Effector CD4-positive, alpha-beta T cell (primary cell): ENCODE measurements around the gene DBNDD2.

Source experiments
- DNase-seq: peaks from one replicate; pipeline ENCODE4 v3.0.0-alpha.2; 2020
- total RNA-seq: gene quantifications from one replicate; lab custom pipeline; 2026; lab: John Stamatoyannopoulos, UW

DBNDD2 gene, protein sequence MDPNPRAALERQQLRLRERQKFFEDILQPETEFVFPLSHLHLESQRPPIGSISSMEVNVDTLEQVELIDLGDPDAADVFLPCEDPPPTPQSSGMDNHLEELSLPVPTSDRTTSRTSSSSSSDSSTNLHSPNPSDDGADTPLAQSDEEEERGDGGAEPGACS
- 3.0 reads per million, percentile 10 among the genes with 10 or more reads in this experiment for total RNA-seq

DNA sequence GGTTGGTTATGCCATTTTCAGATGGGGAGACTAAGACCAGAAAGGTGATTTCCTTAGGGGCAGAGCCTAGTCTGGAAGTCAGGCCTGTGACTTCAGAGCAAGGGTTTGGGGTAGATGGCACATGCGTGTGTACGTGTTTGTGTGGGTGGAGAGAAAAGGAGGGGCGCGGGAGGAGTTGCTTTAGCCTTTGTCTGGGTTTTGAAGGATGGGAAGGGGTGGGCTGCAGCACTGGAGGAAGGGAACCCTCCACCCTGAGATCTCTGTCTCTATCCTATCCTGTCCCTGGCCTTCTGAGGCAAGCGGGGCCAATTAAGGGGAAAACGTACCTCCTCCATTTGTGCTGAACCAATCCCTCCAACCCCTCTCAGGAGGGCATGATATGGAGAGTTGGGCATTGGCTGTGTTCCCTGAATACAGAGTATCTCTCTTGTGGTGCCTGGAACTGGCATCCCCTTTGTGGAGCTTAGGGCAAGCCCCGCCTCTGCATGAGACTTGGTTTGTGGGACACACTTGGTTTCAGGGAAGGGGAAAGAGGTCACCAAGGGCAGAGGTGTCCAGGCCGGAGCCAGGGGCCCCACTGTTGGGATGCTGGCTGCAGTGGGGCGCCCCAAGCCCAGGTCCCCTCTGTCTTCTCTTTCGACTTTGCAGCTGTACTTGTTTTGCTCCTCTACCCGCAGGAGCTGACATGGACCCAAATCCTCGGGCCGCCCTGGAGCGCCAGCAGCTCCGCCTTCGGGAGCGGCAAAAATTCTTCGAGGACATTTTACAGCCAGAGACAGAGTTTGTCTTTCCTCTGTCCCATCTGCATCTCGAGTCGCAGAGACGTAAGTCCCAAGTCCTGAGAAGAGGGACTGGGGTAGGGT is at the start of gene DBNDD2:
DBNDD2 (plus strand) TSS at position 507 of the 863 bp plus-strand sequence; CDS start at position 686, 179 bp downstream.
- DNase-seq, result no peak

DNA sequence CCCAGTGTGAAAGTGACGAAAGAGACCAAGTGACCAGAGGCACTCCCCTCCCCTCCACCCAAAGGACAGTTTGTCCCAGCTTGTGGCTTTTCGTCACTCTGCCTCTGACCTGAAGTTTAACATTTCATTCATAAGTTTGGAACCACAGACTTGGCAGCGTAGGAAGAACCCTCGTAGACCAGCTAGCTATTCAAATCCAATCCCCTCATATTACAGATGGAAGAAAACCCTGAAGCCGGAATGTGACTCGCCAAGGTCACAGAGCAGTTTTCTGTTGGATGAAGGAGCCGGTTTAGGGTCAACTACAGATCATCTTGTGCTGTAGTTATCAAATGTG is 49.1 kb upstream of the DBNDD2 start:
- no peak for DNase-seq

DNA sequence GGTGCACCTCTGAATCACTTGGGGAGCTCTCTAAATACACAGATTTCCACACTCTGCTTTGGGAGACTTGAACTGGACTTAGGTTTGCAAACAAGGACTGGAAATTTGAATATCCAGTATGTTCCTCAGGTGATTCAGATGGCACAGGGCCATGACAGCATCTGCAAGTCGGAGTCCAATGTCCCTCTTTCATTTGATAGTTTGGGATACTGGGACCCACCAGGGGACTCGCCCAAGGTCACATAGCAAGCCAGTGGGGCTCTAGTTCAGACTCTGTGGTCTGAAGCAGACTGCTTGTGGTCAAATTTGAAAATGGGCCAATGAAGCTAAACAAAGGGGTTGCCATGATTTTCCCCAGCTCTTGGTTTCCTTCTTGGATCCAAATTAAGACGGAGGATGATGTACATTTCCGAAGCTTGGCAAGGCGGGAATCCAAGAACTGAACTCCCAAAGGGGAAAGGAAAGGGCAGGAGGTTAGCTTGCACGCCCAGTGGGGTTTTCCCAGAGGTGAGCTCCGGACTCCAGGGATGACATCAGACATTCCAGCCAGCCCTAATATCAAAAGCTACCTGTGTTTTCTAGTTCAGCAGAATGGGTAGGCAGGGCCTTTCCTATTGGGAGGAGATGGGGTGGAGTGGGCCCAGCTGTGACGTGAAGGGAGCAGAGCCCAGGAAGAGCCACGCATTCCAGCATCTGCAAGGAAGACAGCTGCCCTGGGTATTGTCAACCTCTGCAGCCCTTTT is 48.5 kb upstream of the DBNDD2 start:
- DNase-seq, result no peak

DNA sequence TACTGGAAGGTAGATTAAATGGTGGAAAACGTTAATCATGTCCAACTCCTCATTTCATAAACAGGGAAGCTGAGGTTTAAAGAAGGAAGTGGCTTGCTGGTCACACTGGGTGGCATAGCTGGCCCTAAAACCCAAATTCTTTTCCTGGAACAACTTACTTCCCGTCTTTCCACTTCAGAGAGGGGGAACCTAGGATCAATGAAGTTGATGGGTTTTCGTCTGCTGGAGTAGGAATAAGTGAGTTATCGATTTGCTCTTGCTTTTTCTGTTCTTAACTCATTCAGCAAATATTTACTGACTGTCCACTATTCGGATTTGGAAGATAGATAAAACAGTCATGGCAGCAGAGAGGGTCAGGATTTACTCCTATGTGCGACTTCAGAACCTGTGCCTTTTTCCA is 46.3 kb upstream of the DBNDD2 start:
- DNase-seq, result no peak

DNA sequence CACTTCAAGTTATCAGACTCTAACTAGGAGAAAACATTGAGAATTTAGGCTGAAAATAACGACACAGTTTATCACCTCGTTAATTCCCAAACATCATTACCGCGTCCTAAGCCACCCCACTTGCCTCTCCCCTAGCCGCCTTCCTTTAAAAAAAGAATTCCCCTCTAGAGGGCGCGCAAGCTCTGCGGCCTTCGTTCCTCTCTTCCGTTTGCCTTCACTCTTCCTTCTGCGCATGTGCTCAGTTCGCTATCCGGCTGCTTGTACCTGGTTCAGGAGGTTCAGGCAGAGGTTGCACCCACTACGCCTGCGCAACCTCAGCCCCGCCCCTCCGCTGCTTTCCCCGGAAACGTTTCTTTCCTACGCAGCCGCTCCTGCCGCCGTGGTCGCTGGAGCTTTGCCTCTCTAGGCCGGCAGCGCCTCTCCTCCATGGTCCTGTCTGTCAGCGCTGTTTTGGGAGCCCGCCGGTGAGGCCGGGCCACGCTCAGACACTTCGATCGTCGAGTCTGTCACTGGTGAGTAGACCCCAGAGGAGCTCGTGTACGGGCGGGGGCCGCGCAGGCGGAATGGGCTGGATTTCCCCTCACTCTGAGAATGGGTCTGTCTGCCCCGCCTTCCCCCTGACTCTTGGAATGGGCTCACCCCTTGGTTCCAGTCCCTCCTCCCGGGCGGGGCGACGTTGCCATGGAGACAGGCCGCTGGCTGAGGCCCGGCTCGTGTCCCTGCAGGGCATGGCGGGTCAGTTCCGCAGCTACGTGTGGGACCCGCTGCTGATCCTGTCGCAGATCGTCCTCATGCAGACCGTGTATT is 45.1 kb upstream of the DBNDD2 start, which contains the start of gene SYS1:
SYS1 (plus strand) TSS at position 353 of the 807 bp plus-strand sequence; CDS start at position 729, 376 bp downstream.
- peak; percentile 98 for DNase-seq

DNA sequence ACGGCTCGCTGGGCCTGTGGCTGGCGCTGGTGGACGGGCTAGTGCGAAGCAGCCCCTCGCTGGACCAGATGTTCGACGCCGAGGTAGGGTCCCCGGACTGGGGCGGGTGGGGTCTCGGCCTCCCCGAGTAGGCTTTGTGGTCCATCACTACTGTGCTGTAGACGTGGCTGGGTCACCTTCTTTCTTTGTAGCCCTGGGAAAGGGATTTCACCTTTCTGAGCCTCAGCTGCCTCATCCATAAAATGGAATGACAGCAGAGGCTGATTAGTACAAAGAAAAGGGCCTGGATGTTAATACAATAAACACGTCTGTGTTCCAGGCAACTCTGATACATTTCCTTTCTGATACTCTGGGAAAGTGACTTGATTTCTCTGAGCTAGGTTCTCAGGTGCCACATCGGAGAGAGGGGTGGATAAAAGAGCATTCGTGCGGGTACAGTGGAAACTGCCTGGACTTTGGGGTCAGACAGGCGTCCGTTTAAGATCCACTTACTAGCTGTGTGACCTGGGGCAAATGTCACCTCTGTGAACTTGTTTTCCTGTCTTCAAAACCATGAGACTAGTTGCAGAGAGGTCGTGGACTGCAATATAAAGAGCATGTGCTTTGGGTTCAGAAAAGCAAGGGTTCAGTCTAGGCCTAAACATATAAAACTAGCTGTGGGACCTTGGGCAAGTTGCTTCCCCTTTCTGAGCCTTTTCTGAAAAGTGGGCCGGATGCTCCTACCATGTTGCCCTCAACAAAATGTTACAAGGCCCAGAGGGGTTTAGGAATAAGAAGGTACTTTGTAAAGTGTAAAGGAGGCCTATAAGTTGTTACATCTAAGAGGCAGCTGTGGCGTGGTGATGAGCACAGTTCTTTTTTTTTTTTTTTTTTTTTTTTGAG is 44.2 kb upstream of the DBNDD2 start:
- DNase-seq, result no peak

DNA sequence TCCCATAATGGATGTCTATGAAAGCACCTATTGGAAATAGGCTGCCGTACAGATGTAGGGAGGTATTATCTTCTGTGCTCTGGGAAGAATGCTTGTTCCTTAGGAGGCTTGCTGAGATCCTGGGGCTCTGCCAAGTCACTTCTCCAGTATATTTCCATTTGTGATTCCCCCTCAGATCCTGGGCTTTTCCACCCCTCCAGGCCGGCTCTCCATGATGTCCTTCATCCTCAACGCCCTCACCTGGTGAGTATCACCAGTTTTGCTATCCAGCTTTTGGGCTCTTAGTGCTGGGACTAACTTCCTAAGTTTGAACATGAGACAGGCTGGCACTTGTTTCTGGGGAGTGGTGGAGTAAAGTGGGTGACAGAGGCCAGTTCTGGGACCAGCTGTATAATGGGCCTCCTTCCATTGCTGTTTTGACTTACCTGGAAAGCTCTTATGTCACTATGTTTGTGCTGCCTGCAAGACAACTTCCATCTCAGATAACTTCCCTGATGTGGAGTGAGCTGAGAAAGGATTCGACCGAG is 42.6 kb upstream of the DBNDD2 start:
- no peak for DNase-seq

DNA sequence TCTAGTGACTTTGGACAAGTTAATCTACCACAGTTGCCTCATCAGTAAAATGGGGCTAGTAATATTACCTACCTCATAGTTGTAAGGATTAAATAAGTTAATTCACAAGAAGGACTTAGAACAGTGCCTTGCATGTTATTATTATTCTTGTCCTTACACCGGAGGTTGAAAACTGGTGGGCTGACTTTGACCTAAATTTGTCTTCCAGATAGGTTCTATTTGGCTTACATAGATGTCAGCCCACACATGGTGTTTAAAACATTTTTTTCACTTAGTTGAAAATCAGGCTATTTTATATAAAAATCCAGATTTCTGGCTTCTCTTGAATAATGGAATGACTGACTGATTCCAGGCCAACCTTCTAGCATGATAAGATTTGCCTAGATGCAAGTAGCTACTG is 41.9 kb upstream of the DBNDD2 start:
- no peak for DNase-seq

DNA sequence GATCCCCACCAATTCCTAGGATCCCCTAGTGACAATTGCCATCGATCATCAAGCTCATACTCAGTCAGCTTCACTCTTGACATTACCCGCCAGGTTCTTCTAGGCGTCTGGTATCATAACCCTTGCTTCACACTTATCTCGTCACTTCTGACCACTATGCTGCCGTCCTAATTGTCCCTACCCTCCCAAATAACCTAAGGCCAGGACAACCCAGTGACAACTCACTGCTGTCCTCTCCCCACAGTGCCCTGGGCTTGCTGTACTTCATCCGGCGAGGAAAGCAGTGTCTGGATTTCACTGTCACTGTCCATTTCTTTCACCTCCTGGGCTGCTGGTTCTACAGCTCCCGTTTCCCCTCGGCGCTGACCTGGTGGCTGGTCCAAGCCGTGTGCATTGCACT is 41.5 kb upstream of the DBNDD2 start:
- no peak for DNase-seq

DNA sequence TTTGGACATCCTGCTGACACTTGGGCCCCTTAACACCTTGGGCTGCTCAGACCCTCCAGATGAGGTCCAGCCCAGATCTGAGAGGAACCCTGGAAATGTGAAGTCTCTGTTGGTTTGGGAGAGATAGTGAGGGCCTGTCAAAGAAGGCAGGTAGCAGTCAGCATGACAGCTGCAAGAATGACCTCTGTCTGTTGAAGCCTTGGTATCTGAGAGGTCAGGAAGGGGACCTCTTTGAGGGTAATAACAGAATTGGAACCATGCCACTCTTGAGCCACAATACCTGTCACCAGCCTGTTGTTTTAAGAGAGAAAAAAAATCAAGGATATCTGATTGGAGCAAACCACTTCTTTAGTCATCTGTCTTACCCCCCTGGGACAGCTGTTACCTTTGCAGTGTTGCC is 41.0 kb upstream of the DBNDD2 start:
- DNase-seq, result no peak

DNA sequence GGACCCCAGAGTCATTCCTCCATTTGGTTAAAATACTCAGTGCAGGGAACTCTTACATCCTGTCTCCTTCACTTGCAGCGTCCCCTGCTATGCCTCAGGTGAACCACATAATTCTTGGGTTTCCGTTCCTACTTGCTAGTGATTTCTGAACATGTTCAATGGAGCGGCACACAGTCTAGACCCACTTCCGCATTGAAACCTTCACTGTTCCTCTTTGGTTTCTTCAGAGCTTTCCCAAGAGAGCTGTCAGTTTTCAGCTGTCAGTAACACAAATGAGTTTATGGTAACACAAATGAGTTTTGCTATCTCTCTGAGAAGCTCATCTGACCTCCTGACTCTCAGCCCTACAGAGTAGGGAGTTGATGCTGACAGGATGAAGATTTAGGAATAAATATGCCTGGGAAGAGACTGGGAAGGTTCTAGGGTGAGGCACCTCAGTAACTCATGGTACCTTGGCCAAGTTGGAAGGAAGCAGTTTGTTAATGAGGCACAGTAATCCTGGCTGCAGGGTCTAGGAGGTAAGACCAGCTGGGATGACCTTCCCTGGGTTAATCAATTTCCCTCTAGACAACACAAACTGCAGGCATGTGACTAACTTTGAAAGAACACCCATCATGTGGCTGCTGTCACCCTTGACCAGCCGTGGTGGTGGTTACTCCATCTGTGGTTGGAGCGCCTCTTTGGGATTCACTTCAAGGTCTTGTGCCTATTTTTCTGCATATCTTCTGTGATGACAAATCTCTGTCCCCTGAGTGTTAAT is 39.7 kb upstream of the DBNDD2 start:
- peak; percentile 13 for DNase-seq

DNA sequence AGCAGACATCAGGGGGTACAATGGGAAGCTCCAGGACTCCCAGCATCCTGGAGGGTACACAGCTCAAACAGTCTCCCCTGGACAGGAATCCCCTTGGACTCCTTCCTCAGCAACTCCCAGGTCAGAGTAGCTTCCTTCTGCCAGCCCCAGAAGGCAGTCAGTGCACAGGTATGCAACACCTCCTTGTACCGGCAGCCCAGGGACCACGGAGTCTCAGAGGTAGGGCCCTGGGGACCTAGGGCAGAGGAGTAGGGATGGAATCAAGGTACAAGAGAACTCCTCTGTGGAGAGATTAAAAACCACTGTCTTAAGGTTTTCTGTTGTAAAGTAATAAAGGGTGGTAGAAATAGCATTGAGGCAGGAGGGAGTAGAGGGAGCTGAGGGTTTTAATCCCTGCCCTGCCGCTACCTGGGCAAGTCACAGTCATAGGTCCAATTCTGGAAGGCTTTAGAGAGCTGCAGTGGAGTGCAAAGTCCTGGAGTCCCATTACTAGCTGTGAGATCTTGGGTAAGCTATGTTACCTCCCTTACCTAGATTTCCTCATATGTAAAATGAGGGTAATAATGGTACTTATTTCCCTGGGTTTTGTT is 37.4 kb upstream of the DBNDD2 start:
- DNase-seq, result no peak

DNA sequence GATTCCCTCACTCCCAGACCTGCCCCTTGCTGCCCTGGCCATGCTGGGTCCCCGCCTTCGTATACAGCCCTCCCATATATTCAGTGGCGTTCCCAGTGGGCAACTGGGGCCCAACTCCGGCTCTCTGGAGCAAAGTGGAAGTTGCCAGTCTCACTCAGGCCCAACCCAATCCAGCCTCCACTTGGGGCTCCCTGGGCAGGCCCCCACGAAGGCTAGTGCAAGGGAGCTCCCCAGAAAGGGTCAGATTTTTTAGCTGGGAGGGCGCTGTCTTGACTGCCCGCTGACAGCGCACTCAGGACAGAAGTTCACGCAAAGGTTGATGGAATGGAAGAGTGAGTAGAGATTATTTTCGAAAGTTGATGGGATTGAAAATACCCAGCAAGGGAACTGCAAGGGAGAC is 35.8 kb upstream of the DBNDD2 start:
- DNase-seq, result no peak

DNA sequence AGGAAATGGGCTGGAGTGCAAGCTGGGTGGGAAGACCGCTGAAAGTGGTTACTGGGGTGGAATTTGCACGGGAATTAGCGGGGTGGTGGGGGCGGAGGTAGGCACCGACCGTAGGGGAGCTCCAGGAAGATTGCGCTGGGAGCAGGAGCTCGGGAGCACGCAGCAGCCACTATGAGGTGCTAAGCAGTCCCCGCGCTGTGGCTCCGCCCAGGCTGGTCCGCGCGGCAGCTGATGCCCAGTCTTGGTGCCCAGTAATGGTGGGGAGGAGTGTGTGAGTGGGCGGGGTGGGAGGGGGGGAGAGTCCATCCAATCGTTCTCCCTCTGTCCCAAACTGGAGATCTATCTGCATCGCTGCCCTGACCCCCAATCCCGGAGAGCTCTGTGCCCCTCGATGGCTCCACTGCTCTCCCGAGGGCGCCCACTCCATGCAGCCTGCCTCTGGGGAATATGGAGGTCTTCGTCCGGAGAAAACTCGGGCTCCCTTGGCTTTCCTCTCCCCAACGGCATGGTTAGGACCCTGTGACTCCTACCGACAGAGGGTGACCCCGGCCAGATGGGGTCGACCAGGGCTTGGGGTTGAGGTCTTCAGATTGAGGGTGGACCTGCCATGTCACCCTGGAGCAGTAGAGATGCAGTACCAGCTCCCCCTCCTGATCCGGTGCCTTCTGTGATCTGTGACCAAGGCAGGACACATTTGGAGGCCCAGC is 35.3 kb upstream of the DBNDD2 start:
- no peak for DNase-seq

DNA sequence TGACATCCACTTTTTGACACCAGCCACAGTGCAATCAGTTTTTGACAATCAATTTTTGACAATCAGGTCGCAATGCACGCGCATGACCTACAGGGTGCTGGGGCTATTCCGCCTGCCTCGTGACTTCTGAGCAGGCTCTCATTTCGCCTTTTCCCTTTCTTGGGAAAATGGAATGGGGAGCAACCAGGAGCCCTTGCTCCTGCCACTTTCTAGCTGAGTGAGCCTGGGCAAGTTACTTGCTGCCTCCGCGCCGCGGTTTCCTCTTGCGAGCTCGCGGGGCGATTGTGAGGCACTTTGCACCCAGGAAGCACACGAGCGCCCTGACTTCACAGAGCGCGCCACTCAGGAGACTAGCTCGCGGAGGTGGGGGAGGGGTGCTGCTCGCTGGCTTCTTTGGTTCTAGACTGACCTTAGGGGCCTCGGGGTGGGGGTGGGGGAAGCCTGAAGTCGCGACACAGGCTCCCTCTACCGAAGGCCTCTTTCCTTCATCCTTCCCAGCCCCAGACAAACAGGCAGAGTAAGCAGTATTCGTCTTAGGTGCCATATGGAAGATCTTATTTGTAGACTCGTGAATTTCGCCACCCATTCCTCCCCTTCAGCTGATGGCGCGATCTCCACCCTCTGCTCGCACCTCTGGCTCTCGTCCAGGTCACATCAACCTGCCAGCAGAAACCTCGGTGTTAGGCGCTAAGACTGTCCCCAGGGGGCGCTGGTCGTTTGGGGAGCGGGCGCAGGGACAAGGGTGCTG is 34.6 kb upstream of the DBNDD2 start:
- peak; percentile 85 for DNase-seq

DNA sequence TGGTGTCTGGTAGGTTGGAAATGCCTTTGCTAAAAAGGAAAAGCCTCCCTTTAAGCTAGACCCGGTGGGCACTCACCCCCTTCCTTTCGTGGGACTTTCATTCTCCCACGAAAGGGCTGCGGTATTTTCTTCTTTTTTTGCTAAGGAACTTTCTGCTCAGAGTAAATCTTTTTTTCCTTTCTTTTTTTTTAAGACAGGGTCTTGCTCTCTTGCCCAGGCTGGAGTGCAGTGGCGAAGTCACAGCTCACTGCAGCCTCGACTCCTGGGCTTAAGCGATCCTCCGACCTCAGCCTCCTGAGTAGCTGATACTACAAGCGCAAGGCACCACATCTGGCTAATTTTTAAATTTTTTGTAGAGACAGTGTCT is 34.0 kb upstream of the DBNDD2 start:
- no peak for DNase-seq

DNA sequence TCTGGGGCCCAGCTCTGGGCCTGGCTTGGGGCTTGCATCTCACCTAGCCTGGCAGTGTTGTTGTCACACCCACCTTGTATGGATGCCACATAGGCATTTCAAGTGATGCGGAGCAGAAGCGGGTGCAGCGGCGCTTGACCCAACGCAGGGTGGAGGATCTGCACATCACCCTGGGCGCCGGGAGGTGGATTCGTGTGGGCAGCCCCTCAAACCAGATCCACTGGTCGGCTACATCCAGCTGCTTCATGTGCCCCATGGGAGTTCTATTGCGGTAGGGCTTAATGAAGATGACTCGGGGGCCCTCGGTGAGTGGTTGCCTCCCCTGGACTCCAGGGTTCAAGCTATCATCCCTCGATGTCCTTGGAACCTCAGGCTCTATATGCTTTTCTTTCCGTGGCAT is 33.1 kb upstream of the DBNDD2 start:
- no peak for DNase-seq

DNA sequence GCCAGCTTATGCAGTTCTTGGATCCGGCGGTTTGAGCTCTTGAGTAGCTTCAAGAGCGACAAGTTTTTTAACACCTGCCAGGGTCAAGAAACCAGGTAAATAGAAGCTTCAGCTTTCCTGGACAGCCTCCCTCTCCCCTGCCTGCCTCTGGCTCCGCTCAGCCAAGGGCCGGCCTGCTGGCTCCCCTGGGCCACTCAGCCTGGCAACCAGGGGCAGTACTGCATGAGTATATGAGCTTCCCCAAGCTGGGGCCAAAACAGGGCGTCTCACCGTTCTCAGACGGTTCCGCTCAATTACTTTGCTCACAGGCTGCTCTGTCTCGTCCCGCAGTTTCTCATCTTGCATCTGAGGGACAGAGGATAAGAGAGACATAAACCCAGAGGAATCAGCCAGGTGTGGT is 30.8 kb upstream of the DBNDD2 start:
- DNase-seq, result no peak

DNA sequence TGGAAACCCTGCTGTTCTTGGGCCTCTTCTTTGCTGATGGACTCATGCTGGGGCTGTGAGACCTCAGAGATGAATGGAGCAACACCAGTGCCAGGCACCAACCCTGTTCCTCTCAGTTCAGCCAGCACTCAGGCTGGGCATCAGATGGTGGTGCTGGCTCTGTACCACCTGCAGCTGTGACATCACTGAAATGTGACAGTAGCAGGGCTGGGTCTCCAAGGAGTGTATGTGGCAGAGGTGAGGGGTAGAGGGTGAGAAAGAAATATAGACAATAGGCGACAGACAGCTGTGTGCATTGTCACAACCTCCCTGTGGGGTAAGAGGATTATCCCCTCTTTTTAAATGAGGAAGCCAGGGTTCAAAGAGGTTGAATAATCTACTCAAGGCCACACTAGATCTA is 29.9 kb upstream of the DBNDD2 start, which contains the start of gene TP53TG5:
TP53TG5 (minus strand) TSS at position 135 of the 400 bp plus-strand sequence; CDS start at position 46, 89 bp downstream.
- no peak for DNase-seq
